ENCODE measurements around the gene SAMD3.

The SAMD3 gene, protein sequence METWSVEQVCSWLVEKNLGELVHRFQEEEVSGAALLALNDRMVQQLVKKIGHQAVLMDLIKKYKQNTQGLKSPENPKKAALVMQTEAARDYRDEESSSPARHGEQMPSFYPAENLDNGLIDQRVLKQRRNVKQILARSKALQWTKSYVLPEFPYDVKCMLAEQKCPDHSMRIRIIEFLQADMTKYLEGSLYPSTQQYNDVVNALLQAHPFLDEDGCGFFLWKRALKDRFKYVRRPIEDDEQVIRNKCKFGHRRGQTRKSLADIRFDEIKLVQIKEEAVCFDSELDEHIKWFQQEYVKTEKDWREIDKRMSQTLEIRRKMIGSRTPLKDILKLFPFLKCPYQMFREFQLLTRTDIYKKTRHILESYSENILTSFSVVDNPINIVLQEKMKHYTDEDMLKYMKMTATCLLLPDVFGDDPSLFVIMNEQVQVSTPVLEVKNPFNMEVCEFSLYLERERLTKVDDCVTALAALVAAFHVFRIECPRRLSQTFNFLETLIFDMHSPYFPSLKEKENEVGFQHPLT

DNA sequence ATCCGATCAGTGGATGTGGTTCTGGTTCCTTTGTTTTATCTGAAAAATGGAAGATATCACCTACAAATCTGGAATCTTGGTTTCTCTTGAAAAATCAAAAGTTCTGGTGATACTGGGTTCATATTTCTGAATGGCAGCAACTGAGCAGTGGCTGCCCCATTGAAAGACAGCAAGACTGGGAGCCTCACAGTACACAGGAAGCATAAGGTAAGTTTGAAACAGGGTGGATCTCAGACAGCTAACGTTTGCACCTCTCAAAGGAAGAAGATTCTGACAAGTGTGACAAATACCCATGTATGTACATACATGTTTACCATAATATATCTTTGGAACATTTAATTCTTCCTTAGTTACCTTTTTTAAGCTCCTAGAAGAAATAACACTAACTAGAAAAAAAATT, at the start of gene SAMD3:
TSS of gene SAMD3 (minus strand) at position 177 of the 400 bp plus-strand sequence. CDS start 7,678 bp downstream, outside the sequence.
- TF ChIP-seq, protein P1, sequence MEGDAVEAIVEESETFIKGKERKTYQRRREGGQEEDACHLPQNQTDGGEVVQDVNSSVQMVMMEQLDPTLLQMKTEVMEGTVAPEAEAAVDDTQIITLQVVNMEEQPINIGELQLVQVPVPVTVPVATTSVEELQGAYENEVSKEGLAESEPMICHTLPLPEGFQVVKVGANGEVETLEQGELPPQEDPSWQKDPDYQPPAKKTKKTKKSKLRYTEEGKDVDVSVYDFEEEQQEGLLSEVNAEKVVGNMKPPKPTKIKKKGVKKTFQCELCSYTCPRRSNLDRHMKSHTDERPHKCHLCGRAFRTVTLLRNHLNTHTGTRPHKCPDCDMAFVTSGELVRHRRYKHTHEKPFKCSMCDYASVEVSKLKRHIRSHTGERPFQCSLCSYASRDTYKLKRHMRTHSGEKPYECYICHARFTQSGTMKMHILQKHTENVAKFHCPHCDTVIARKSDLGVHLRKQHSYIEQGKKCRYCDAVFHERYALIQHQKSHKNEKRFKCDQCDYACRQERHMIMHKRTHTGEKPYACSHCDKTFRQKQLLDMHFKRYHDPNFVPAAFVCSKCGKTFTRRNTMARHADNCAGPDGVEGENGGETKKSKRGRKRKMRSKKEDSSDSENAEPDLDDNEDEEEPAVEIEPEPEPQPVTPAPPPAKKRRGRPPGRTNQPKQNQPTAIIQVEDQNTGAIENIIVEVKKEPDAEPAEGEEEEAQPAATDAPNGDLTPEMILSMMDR (IDR thresholded peaks at IDR 0.05) = no peak

DNA sequence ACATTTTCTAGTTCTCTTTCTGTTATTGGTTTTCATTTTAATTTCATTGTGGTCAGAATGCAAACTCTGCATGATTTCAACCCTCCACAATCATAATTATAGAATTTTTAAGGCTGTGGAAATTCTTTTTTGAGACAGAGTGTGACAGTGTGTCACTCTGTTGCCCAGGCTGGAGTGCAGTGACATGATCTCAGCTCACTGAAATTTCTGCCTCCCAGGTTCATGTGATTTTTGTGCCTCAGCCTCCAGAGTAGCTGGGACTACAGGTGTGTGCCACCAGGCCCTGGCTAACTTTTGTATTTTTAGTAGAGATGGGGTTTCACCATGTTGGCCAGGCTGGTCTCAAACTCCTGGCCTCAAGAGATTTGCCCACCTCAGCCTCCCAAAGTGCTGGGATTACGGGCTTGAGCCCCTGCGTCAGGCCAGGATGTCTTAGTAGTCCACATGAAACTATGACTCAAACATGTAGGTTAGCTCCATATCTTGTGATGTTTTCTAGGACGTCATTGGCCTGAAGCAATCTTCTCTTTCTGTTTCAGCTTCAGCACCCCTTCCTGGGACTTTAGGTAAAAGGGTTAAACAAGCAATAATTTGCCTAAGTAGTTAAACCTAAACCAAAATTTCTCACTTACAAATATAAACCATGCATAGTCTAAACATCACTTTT, 47.4 kb upstream of the SAMD3 start:
- TF ChIP-seq, protein P1 (IDR thresholded peaks at IDR 0.05) = no peak

DNA sequence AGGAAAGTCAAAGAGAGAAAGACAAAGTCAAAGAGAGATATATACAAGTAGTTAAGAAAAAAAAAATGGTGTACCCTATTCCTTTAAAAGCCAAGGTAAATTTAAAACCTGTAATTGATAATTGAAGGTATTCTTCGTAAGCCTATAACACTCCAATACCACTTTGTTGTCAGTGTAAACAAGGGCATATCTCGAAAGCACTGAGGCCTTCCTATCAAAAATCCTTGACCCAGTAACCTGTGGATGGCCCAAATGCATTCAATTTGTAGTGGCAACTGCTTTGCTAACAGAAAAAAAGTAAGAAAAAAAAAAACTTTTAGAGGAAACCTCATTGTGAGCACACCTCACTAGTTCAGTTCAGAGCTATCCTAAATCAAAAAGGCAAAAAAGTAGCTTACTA, 39.3 kb upstream of the SAMD3 start:
- TF ChIP-seq, protein P1 (IDR thresholded peaks at IDR 0.05) = no peak

DNA sequence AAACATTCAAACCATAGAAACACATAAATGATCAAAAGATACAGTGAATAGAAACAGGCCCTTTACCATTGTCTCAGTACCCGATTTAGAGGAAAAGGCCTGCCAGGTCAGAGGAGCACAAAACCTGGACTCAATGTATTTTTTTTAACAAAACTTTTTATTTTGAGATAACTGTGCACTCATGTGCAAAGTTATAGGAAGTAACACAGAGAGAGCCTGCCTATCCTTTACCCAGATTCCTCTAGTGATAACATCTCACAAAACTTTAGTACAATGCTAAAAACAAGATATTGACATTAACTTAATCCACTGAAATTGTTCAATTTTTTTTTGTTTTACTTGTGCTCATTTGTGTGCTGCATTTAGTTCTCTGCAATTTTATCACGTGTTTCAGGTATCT, 36.8 kb upstream of the SAMD3 start:
- TF ChIP-seq, protein P1 (IDR thresholded peaks at IDR 0.05) = no peak

DNA sequence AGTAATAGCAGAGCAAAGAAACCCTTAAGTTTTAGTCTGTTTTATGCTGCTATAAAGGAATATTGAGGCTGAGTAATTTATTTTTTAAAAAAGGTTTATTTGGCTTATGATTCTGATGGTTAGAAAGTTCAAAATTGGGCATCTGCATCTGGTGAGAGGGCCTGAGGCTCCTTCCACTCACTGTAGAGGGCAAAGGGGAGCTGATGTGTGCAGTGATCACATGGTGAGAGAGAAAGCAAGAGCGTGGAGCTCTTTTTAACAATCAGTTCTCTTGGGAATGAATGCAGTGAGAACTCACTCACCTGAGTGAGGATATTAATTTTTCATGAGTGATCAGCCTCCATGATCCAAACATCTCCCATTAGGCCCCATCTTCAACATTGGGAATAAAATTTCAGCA, 36.4 kb upstream of the SAMD3 start:
- TF ChIP-seq, protein P1 (IDR thresholded peaks at IDR 0.05) = no peak

DNA sequence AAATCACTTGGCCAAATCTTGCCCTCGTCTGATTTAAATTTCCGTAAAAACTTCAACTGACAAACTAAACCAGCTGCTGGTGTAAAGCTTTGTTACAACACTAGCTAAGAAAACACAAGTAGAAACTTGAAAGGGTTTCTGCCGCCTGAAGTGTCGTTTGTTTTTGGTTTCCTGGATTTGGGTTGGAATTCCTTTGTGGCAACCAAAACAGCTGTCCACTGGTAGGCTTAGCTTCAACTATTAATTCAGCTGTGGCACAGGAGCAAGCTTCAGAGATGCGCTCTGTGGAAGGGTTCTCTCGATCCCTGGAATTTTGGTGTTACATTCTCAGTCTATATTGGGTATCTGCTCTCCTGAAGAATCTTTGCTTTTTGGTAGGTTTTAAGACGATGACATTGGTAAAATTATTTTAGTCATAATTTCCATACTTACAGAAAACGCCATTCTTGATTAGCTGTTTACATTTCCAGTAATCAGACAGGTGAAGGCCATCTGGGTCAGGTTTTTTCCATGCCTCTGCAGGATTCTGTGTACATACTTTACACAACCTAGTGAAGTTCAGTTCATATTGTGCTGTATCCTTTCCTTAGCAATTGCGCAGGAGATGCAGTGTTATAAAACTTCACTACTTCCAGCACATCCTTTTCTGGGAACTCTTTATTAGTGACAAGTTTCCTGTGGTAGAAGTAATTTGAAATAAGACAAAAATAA, 29.9 kb upstream of the SAMD3 start:
- TF ChIP-seq, protein P1 (IDR thresholded peaks at IDR 0.05) = no peak

DNA sequence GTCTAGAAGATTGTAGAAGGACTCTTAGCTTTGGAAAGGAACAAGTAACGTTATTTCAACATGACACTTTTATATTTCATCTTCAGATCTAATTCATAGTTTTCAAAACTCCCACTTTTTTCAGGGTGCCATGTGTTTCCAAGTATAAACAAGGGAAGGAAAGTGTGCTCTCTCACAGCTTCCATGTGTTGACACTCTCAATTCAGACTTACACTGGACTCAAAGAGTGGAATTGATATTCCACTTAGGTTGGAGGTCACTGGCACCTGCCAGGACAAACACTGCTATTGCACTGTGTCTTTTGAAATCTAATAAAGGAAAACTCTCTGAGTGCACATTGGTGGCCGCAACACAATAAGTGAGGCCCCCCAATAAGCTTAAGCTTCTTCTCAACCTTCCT, 22.5 kb upstream of the SAMD3 start:
- TF ChIP-seq, protein P1 (IDR thresholded peaks at IDR 0.05) = no peak
